BLaER1 treated with 17β-estradiol and CSF1 and Interleukin-3, amounts not matched to agents 10 nM and 100 nM (cell line): ENCODE data around the gene RAB6D.
"Not testable (repeated sequence)": the region's sequence is repeated elsewhere in the genome, so short reads cannot be mapped to it uniquely, and the experiment has no call there.

Experiments used
- H3K27ac ChIP-seq, 11 experiments: shearing (Covaris generic); formaldehyde crosslinking; 2 replicates each; pipeline ENCODE4 v1.8.1; 2022
- H3K27me3 ChIP-seq, 11 experiments: shearing (Covaris generic); formaldehyde crosslinking; 2 replicates each; pipeline ENCODE4 v1.8.1; 2022
- H3K36me3 ChIP-seq, 11 experiments: shearing (Covaris generic); formaldehyde crosslinking; 2 replicates each; pipeline ENCODE4 v1.8.1; 2022
- H3K4me1 ChIP-seq, 10 experiments: shearing (Covaris generic); formaldehyde crosslinking; 2 replicates each; pipeline ENCODE4 v1.8.1; 2022
- H3K4me2 ChIP-seq, 11 experiments: shearing (Covaris generic); formaldehyde crosslinking; 2 replicates each; pipeline ENCODE4 v1.8.1; 2022
- H3K4me3 ChIP-seq, 10 experiments: shearing (Covaris generic); formaldehyde crosslinking; 2 replicates each; pipeline ENCODE4 v1.8.1; 2022
- H3K9ac ChIP-seq, 11 experiments: shearing (Covaris generic); formaldehyde crosslinking; 2 replicates each; pipeline ENCODE4 v1.8.1; 2022
- H3K9me3 ChIP-seq, 11 experiments: shearing (Covaris generic); formaldehyde crosslinking; replicated peaks in 1 of 11; 2 replicates each; pipeline ENCODE4 v1.8.1; 2022
- H4K20me1 ChIP-seq, 11 experiments: shearing (Covaris generic); formaldehyde crosslinking; 2 replicates each; pipeline ENCODE4 v1.8.1; 2022
- Cebpa-rat ChIP-seq, 11 experiments: shearing (Covaris generic); IDR thresholded peaks; 2 replicates each; pipeline ENCODE4 v1.8.1; 2022

Gene RAB6D

DNA sequence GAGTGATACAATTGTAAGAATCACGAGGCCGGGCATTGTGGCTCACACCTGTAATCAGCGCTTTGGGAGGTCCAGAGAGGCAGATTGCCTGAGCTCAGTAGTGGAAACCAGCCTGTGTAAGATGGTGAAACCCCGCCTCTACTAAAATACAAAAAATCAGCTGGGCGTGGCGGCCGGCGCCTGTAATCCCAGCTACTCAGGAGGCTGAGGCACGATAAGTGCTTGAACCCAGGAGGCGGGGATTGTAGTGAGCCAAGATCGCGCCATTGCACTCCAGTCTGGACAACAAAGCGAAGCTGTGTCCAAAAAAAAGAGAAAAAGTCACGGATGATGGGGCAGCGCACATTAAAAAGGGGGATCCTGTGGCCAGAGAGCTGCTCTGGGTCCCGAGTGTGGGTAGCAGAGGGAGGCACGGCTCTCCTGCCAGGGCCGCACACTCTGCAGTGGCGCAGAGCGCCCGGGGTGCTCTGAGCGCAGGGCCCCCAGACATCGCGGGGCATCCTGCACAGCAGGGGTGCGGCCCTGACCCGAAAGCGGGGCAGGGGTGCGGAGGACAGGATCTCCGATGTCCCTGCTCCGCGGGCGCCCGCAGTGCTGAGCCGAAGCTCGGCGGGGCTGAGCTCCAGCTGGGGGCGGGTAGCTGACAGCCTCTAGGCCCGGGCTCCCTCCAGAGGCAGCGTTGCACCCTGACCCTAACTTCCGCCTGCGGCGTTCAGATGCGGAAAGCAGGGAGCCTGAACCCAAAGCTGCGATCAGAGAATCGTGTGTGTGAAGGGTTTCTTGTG, 30.4 kb upstream of the RAB6D start:
- TF ChIP-seq Cebpa-rat (IDR thresholded peaks at IDR 0.05), result no peak
- Histone ChIP-seq H3K9ac (no peak overlapping the region), H3K27ac (no peak overlapping the region), H3K4me2 (no peak overlapping the region), H4K20me1 (no peaks in the 10 kb centered on the region), H3K27me3 (no peaks in the 10 kb centered on the region), H3K4me3 (no peak overlapping the region), H3K36me3 (no peaks in the 10 kb centered on the region), H3K4me1 (no peaks in the 10 kb centered on the region), H3K9me3 (no peaks in the 10 kb centered on the region)

DNA sequence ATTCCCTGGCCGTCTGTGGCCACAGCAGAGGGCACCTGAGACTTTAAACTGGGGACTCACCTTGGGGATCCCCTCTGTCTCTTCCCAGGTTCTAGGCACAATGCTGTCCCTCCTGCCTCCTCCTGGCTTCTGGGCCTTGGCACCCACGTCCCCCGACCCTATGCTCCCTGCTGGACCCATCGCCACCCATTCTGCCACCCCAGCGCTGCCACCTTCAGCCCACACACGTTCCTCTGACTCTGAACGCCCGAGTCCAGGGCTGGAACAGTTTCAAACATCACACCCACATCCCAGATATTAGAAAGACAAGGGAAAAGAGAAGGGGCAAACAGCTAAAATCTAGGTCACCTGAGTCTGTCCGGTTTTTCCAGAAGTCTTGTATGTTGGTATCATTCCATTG, 28.0 kb upstream of the RAB6D start:
- not testable (repeated sequence) for H3K9me3 ChIP-seq, H3K9ac ChIP-seq, H3K27ac ChIP-seq, H3K4me3 ChIP-seq, H3K27me3 ChIP-seq, H3K36me3 ChIP-seq, H4K20me1 ChIP-seq, H3K4me1 ChIP-seq, H3K4me2 ChIP-seq

GRCh38 chr2:131391471-131391870, 27.5 kb upstream of the RAB6D start:
- not testable (repeated sequence) for H3K4me3 ChIP-seq, H3K27me3 ChIP-seq, H4K20me1 ChIP-seq, H3K36me3 ChIP-seq, H3K27ac ChIP-seq, H3K4me1 ChIP-seq, H3K9me3 ChIP-seq, H3K9ac ChIP-seq, H3K4me2 ChIP-seq

DNA sequence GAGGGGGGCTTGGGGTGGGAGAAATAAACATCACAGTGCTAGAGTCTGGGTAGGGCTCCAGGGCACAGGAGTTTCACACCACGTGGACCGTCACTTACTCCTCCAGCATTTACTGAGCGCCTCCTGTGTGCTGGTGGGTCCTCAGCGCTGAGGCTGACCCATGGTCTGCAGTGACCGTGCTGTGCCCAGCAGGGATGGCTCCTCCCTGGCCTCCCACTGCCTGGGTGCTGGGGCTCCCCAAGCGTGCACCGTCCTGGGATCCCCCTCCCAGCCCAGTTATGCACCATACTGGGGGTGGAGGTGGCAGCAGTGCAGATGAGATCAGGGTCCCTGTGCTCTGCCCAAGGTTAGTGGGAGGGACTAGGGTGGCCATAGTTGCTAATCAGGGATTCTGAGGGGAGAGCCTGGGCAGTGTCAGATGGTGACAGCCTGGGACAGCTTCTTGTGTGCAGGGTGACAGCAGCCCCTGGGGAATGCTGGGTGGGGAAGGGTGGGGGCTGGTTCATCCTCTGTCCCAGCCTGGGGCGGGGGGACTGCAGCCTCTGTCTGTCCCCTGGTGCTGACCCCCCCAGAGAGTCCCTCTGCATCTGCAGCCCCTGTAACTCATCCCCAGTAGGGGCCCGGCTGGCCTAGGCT, 26.6 kb upstream of the RAB6D start:
- H3K4me1 ChIP-seq, H3K27me3 ChIP-seq, H4K20me1 ChIP-seq, H3K9ac ChIP-seq, H3K27ac ChIP-seq, H3K36me3 ChIP-seq, H3K9me3 ChIP-seq, H3K4me3 ChIP-seq, H3K4me2 ChIP-seq: not testable (repeated sequence)

DNA sequence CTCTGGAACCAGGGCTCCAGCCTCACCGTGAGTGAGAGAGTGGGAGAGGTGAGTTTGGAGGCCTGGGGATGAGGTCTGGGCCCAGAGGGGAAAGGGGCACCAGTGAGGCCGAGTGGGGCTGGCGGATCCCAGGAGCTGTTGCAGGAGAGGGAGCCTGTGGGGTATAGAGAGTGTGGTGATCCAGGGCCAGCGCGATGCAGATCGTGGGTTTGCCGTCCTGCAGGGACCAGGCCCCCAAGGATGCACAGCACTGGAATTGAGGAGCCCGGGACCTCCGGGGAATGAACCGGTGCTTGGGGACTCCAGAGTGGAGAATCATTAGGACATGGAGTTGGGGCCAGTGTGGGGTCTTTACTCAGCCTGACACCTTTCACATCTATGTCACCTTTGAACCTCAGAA, 25.7 kb upstream of the RAB6D start:
- H3K4me1 ChIP-seq, result no peaks in the 10 kb centered on the region
- no peak overlapping the region for H3K4me3 ChIP-seq
- no peak overlapping the region for H3K27ac ChIP-seq
- TF ChIP-seq Cebpa-rat (IDR thresholded peaks at IDR 0.05), result no peak
- H3K36me3 ChIP-seq, result no peaks in the 10 kb centered on the region
- H3K9me3 ChIP-seq, result no peaks in the 10 kb centered on the region
- no peak overlapping the region for H3K4me2 ChIP-seq
- no peak overlapping the region for H3K9ac ChIP-seq
- no peaks in the 10 kb centered on the region for H4K20me1 ChIP-seq
- no peaks in the 10 kb centered on the region for H3K27me3 ChIP-seq

DNA sequence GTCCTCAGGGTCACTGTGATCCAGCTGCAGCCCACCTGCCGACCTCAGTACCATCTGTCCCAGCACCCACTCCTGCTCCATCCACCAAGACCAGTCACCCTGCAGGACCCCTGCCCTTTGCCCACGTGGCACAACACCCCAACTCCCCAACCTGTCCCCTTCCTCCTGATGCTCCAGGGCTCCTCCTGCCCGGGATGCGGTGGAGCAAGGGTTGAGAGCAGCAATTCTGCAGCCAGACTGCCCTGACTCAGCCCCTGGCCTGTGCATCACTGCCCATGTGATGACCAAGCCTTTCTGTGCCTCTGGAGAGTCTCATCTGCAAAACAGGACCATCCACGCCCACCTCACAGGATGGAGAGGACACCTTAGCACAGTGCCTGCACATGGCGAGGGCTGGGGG, 24.9 kb upstream of the RAB6D start:
- H3K27ac ChIP-seq, H3K9ac ChIP-seq, H3K27me3 ChIP-seq, H3K4me3 ChIP-seq, H4K20me1 ChIP-seq, H3K36me3 ChIP-seq, H3K9me3 ChIP-seq, H3K4me2 ChIP-seq, H3K4me1 ChIP-seq: not testable (repeated sequence)

DNA sequence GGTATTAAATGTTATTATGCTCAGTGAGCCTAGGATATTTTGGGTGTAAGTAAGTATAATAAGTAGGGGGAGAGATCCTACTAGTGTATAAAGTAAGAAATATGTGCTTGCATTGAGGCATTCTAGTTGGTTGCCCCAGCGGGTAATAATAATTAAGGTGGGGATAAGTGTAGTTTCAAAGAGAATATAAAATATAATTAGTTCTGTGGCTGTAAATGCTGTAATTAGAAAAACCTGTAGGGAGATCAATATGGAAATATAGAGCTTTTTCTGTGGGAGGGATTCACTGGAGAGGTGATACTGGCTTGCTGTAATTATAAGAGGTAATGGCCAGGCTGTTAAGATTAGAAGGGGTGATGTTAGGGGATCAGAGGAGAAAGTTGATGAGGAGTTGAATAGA, 9.1 kb upstream of the RAB6D start:
- H3K9me3 ChIP-seq, H3K9ac ChIP-seq, H3K4me1 ChIP-seq, H3K27ac ChIP-seq, H3K4me2 ChIP-seq, H3K27me3 ChIP-seq, H4K20me1 ChIP-seq, H3K4me3 ChIP-seq, H3K36me3 ChIP-seq: not testable (repeated sequence)

GRCh38 chr2:131369954-131370353, 6.0 kb upstream of the RAB6D start:
- Histone ChIP-seq H3K4me2 (no peak overlapping the region), H3K9me3 (0 out of 22 replicates have a peak, but pooled peaks cover 0 to 4% (median 0%) of the 10 kb centered on the region in 11 experiments), H3K36me3 (no peaks in the 10 kb centered on the region), H3K9ac (no peak overlapping the region), H3K4me3 (no peak overlapping the region), H3K27me3 (no peaks in the 10 kb centered on the region), H3K27ac (no peak overlapping the region), H4K20me1 (no peaks in the 10 kb centered on the region), H3K4me1 (no peaks in the 10 kb centered on the region)
- peak in 3 of 11 experiments; percentile 33 to 73 (median 39); a peak in 2 of 22 replicates for TF ChIP-seq Cebpa-rat (IDR thresholded peaks at IDR 0.05)

GRCh38 chr2:131368493-131369066, 4.6 kb upstream of the RAB6D start:
- H3K36me3 ChIP-seq, H3K27me3 ChIP-seq, H4K20me1 ChIP-seq, H3K9me3 ChIP-seq, H3K4me2 ChIP-seq, H3K4me3 ChIP-seq, H3K4me1 ChIP-seq, H3K27ac ChIP-seq, H3K9ac ChIP-seq: not testable (repeated sequence)

DNA sequence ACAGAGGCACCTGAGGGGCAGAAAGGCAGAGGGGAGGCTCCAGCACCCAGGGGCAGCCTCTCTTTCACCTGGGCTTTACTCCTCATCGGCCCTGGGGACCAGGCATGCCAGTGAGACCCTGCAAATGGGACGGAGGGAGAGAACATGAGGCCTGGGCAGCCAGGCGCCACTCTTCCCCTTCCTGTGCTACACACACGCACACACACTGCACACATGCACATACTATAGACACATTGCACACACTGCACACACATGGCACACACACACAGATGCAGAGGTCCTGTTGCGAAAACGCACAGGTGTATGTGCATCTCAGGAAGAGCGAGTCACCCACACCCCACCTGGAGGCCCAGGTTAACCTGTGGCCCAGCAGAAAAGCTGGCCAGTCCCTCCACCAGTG, 3.4 kb upstream of the RAB6D start:
- no peaks in the 10 kb centered on the region for H3K27me3 ChIP-seq

More for the DNA sequence above, 3.4 kb upstream of the RAB6D start:
- H3K4me1 ChIP-seq, result no peaks in the 10 kb centered on the region
- no peaks in the 10 kb centered on the region for H3K36me3 ChIP-seq
- H3K27ac ChIP-seq, result no peak overlapping the region
- H3K9me3 ChIP-seq, result 0 out of 22 replicates have a peak, but pooled peaks cover 0 to 4% (median 0%) of the 10 kb centered on the region in 11 experiments
- no peaks in the 10 kb centered on the region for H4K20me1 ChIP-seq
- H3K9ac ChIP-seq, result no peak overlapping the region
- no peak for TF ChIP-seq Cebpa-rat (IDR thresholded peaks at IDR 0.05)
- H3K4me2 ChIP-seq, result no peak overlapping the region
- no peak overlapping the region for H3K4me3 ChIP-seq
